HEK293T (cell line): ENCODE results near the gene ANKRD24.
"Not testable (repeated sequence)": the region's sequence is repeated elsewhere in the genome, so short reads cannot be mapped to it uniquely, and the experiment has no call there.

Experiments
- CTCF ChIA-PET: fragments of 350-600 bp; formaldehyde crosslinking; extraction: SDS; loops from one replicate; lab custom pipeline; 2021; ENCODE audit warnings: antibody characterized with exemption, inconsistent platforms; lab: Yijun Ruan, JAX
- POLR2A ChIA-PET: fragments of 350-600 bp; formaldehyde crosslinking; extraction: SDS; loops from one replicate; lab custom pipeline; 2020; ENCODE audit warnings: antibody characterized with exemption, inconsistent platforms; lab: Yijun Ruan, JAX
- DNase-seq: peaks from one replicate; pipeline ENCODE4 v3.0.0; 2012; ENCODE audit warnings: mixed read lengths; ENCODE audit errors: extremely low spot score
- ARNT ChIP-seq: fragments of 450-650 bp; IDR thresholded peaks from 2 replicates; pipeline ENCODE4 v1.6.1; 2017; ENCODE audit warnings: mild to moderate bottlenecking
- BHLHE40 ChIP-seq: fragments of 450-650 bp; IDR thresholded peaks from 2 replicates; pipeline ENCODE4 v1.6.1; 2016; ENCODE audit warnings: mild to moderate bottlenecking, moderate library complexity, borderline replicate concordance
- CTBP1 ChIP-seq: fragments of 450-650 bp; IDR thresholded peaks from 2 replicates; pipeline ENCODE4 v1.6.1; 2016; ENCODE audit warnings: borderline replicate concordance
- ELF4 ChIP-seq: fragments of 450-650 bp; IDR thresholded peaks from 2 replicates; pipeline ENCODE4 v1.6.1; 2017; ENCODE audit warnings: antibody characterized with exemption
- FOXA1 ChIP-seq: fragments of 450-650 bp; IDR thresholded peaks from 2 replicates; pipeline ENCODE4 v1.6.1; 2016; ENCODE audit warnings: mild to moderate bottlenecking
- FOXK2 ChIP-seq: fragments of 450-650 bp; IDR thresholded peaks from 2 replicates; pipeline ENCODE4 v1.6.1; 2016; ENCODE audit warnings: mild to moderate bottlenecking
- FOXM1 ChIP-seq: fragments of 450-650 bp; IDR thresholded peaks from 2 replicates; pipeline ENCODE4 v1.6.1; 2017; ENCODE audit warnings: mild to moderate bottlenecking, borderline replicate concordance
- HDGF ChIP-seq: fragments of 450-650 bp; IDR thresholded peaks from 2 replicates; pipeline ENCODE4 v1.6.1; 2017; ENCODE audit warnings: antibody characterized with exemption, borderline replicate concordance
- L3MBTL2 ChIP-seq: fragments of 450-650 bp; conservative IDR thresholded peaks from 2 replicates; pipeline ENCODE4 v1.6.1; 2016; ENCODE audit warnings: mild to moderate bottlenecking
- LEF1 ChIP-seq: fragments of 450-650 bp; IDR thresholded peaks from 2 replicates; pipeline ENCODE4 v1.6.1; 2017; ENCODE audit warnings: mild to moderate bottlenecking, borderline replicate concordance
- NFRKB ChIP-seq: fragments of 450-650 bp; IDR thresholded peaks from 2 replicates; pipeline ENCODE4 v1.6.1; 2016; ENCODE audit warnings: mild to moderate bottlenecking, moderate library complexity
- PKNOX1 ChIP-seq: fragments of 450-650 bp; IDR thresholded peaks from 2 replicates; pipeline ENCODE4 v1.6.1; 2016
- SP1 ChIP-seq: fragments of 450-650 bp; IDR thresholded peaks from 2 replicates; pipeline ENCODE4 v1.6.1; 2017
- SUZ12 ChIP-seq: fragments of 450-650 bp; IDR thresholded peaks from 2 replicates; pipeline ENCODE4 v1.6.1; 2016; ENCODE audit warnings: mild to moderate bottlenecking
- TARDBP ChIP-seq: fragments of 450-650 bp; IDR thresholded peaks from 2 replicates; pipeline ENCODE4 v1.6.1; 2016
- ZNF384 ChIP-seq: fragments of 450-650 bp; IDR thresholded peaks from 2 replicates; pipeline ENCODE4 v1.6.1; 2016

The ANKRD24 gene

GRCh38 chr19:4182084-4182810 is at the start of gene ANKRD24, which contains the start of gene SIRT6:
Gene ANKRD24 (plus strand): TSS chr19:4182689. CDS start chr19:4186426, 3,737 bp downstream.
Gene SIRT6 (minus strand): TSS chr19:4182563. CDS start chr19:4182539, 24 bp downstream.
- DNase-seq, result peak; percentile 98
- CTCF ChIA-PET, result no interaction called here
- peak; percentile 73 for TF ChIP-seq PKNOX1
- TF ChIP-seq FOXA1, result no peak
- TF ChIP-seq HDGF, result no peak
- 0 out of 2 replicates have a peak, but pooled peaks have one; percentile 10 for TF ChIP-seq CTBP1
- TF ChIP-seq ZNF384, result peak; percentile 48; the same call in 1 of the 2 replicates
- POLR2A ChIA-PET, result no interaction called here

- DNase-seq, result no peak
- ChIA-PET CTCF (no interaction called here), POLR2A (no interaction called here)
- TF ChIP-seq NFRKB, result no peak
- no peak for TF ChIP-seq SUZ12
- TF ChIP-seq FOXK2, result no peak
- TF ChIP-seq LEF1, result no peak
- TF ChIP-seq ZNF384, result no peak
- no peak for TF ChIP-seq L3MBTL2
- no peak for TF ChIP-seq SP1
- no peak for TF ChIP-seq ARNT
- TF ChIP-seq FOXM1, result no peak
These were observed 48.1 kb upstream of the ANKRD24 start for GRCh38 chr19:4134351-4134750.

- CTCF ChIA-PET, DNase-seq, POLR2A ChIA-PET: not testable (repeated sequence)
These were observed 47.1 kb upstream of the ANKRD24 start for GRCh38 chr19:4135386-4135785.

- TF ChIP-seq PKNOX1 (no peak), FOXA1 (no peak), SP1 (no peak)
- no peak for DNase-seq
- POLR2A ChIA-PET, result no interaction called here
- CTCF ChIA-PET, result no interaction called here
These were observed 45.8 kb upstream of the ANKRD24 start for GRCh38 chr19:4136680-4137088.

- ChIA-PET CTCF (no interaction called here), POLR2A (no interaction called here)
- no peak for TF ChIP-seq ELF4
- no peak for TF ChIP-seq CTBP1
- no peak for TF ChIP-seq ZNF384
- TF ChIP-seq PKNOX1, result no peak
- no peak for TF ChIP-seq ARNT
- no peak for TF ChIP-seq FOXM1
- no peak for TF ChIP-seq HDGF
- TF ChIP-seq FOXK2, result no peak
- DNase-seq, result no peak
These were observed 44.0 kb upstream of the ANKRD24 start for GRCh38 chr19:4138445-4138844.

GRCh38 chr19:4139614-4140236 is 42.8 kb upstream of the ANKRD24 start:
- POLR2A ChIA-PET, result interaction anchor here (1.1 to 1.4 kb wide), 3 partner anchors 15 to 155 kb away, joined by 3 to 4 read pairs (median 4); partner anchors contain the start of gene EEF2
- CTCF ChIA-PET, result interaction anchor here (0.6 to 1.6 kb wide), 13 partner anchors 9 to 65 kb away, joined by 3 to 18 read pairs (median 3); no protein-coding TSS in a partner anchor
- peak; percentile 91 for DNase-seq
- TF ChIP-seq ARNT, result no peak
- TF ChIP-seq FOXA1, result no peak
- no peak for TF ChIP-seq ELF4
- TF ChIP-seq ZNF384, result no peak
- TF ChIP-seq LEF1, result no peak
- no peak for TF ChIP-seq SUZ12
- no peak for TF ChIP-seq TARDBP
- TF ChIP-seq PKNOX1, result no peak
- no peak for TF ChIP-seq NFRKB
- TF ChIP-seq BHLHE40, result no peak
- no peak for TF ChIP-seq CTBP1
- TF ChIP-seq L3MBTL2, result no peak
